D341Med (cell line): ENCODE measurements around the gene KIF7.
"Not testable (repeated sequence)": the region's sequence is repeated elsewhere in the genome, so short reads cannot be mapped to it uniquely, and the experiment has no call there.

ENCODE experiments used
- DNase-seq: peaks from one replicate; pipeline ENCODE4 v3.0.0; 2012; ENCODE audit warnings: low spot score

KIF7 gene

DNA sequence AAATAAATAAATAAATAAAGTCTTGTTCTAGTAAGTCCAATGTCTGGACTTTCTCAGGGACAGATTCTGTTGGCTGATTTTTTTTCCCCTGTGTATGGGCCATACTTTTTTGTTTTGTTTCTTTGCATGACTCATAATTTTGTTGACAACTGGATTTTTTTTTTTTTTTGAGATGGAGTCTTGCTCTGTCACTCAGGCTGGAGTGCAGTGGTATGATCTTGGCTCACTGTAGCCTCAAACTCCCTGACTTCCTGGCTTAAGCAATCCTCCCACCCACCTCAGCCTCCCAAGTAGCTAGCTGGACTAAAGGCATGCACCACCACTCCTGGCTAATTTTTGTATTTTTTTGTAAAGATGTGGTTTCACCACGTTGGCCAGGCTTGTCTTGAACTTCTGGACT lies 41.1 kb downstream of the KIF7 start:
- no peak for DNase-seq

DNA sequence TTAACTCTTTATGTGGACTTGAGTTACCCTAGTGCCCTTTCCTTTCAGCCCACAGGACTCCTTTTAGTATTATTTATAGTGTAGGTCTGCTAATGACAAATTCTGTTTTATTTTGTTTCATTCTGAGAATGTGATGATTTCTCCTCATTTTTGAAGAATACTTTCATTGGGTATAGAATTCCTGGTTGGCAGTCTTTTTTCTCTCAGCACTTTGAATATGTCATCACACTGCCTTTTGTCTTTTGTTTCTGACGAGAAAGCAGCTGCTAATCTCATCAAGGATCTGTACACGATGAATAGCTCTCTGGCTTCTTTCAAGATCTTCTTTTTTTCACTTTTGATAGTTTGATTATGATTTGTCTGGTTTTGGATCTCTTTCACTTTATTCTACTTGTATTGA lies 42.2 kb downstream of the KIF7 start:
- no peak for DNase-seq

DNA sequence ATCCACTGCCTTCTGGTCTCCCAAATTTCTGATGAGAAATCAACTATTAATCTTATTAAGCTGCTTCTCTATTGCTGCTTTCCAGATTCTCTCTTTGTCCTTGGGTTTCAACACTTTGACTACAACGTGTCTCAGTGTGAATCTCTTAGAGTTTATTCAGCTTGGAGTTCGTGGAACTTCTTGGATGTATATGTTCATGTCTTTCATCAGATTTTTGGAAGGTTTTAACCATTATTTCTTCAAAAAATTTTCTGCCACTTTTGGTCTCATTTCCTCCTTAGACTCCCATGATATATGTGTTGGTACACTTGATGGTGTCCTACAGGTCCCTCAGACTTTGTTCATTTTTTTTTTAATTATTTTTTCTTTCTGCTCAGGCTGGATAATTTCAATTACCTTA lies 44.0 kb downstream of the KIF7 start:
- no peak for DNase-seq

DNA sequence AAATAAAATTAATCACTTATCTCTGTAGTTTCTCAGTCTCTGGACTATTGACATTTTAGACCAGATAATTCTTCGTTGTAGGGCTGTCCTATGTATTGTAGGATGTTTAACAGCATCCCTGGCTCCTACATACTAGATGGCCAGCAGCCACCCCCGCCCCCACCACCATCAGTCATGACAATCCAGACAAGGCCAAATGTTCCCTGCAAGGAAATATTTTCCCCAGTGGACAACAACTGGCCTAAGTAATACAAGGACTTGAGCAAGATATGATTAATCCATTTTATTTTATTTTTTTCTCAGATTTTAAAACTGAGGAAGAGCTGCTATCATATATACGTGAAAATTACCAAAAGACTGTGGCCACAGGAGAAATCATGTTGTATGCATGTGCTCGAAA lies 56.2 kb downstream of the KIF7 start:
- no peak for DNase-seq

DNA sequence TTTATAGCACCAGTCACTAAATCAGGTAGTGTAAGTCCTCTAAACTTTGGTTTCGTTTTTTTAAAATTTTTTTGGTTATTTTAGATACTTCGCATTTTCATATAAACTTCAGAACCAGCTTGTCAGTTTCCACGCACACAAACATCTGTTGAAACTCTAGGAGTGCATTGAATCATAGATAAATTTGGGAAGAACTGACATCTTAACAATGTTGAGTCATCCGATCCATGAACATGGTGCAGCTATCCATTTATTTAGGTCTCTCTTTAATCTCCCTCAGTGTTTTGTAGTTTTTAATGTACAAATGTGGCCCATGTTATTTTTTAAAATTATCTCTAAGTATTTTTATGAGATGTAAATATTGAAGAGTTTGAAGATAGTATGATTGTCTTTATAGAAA lies 62.2 kb downstream of the KIF7 start:
- DNase-seq: no peak

DNA sequence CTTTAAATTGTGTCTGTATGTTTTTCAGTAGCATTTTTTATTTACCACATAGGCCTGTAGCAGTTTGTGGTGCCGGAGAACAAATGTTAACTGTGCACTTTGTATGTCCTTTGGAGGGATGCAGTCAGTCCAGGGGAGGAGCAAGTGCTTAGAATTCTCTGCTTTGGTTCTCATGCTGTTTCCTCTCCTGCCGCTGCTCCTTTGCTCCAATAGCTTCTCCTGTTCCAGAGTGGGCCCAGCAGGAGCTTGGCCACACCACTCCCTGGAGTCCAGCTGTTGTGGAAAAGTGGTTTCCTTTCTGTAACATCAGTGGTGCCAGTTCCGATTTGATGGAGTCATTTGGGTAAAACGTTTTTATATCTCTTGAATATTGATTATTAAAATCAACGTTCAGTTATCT lies 63.4 kb downstream of the KIF7 start:
- no peak for DNase-seq

DNA sequence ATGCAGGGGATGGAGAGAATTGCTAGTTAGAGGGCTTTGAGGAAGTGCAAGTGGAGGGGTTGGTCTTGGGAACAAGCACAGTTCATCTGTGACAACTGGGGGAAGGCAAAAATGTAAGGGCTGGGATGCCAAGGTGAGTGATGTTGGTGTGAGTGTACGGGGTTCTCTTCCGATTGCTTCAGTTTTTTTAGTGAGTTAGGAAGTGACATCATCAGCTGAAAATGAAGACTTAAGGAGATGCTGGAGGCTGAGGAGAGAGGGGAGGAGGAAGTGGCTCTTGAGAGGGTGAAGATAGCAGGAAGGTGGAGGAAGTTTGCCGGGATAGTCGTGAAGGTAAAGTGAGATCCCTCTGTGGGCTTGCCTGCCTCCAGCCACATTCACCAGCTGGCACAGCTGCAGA lies 67.3 kb downstream of the KIF7 start:
- DNase-seq: no peak

DNA sequence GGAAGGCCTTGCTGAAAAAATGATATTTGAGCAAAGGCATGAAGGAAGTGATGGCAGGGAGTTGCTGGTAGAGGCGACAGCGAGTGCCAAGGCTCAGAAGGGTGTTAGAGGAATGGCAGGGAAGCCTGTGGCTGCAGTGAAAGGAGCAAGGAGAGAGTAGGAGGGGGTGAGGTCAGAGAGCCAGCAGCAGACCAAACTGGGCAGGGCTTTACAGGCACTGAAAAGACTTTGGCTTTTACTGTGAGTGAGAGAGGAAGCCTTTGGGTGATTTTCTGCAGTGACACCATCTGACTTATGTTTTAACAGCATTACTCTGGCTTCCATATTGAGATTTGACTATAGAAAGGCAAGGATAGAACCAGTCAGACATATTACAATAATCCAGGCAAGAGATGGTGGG lies 68.6 kb downstream of the KIF7 start:
- no peak for DNase-seq

DNA sequence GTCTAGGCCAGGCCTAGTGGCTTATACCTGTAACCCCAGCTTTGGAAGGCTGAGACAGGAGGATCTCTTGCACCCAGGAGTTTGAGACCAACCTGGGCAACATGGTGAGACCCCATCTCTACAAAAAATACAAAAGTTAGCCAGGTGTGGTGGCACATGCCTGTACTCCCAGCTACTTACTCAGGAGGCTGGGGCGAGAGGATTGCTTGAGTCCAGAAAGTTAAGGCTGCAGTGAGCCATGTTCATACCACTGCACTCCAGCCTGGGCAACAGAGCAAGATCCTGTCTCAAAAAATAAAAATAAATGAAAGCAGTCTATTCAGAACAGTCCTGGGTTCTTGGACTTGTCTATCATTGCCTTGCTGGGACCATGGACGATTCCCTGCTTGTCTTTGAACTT lies 74.5 kb downstream of the KIF7 start:
- DNase-seq: not testable (repeated sequence)

DNA sequence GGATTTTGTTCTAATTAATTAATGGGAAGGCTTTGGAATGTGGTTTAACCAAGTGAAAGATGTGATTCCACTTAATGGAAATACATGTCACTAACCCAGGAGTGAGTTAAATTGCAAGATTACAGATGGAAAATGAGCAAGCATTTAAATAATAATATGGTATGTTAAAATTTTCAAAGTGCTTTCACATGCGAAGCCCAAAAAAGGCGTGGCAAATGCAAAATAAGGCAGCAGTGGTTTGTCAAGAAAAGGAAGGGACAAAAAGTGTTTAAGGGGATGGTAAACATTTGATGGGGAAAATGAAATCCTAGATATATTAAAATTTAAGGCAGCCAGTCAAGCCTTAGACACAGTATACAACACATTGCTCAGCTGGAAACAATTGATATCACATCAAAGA lies 77.1 kb downstream of the KIF7 start:
- DNase-seq: no peak
